Lower leg skin (tissue), 4 donors: ENCODE results near the gene CCNI2. TPM values are rescaled to one million over a fixed set of nuclear protein-coding genes. Genes with fewer than 3 reads are reported as not detected.

Experiments
- DNase-seq, 2 donors: peaks; one replicate each; pipeline ENCODE4 v3.0.0-alpha.2; 2019; ENCODE audit warnings: low spot score in 2 of 2
- H3K4me3 ChIP-seq: fragments of 200-600 bp; sonication (generic); 2 replicates; pipeline ENCODE4 v1.5.1; 2017; ENCODE audit warnings: mild to moderate bottlenecking, low read depth; ENCODE audit not compliant: poor library complexity, severe bottlenecking
- POLR2A ChIP-seq, 2 donors: fragments of 450-650 bp; IDR thresholded peaks; one replicate each; pipeline ENCODE4 v1.6.1; 2016 to 2017; ENCODE audit warnings: antibody characterized with exemption in 2 of 2, mild to moderate bottlenecking in 1 of 2, moderate library complexity in 1 of 2
- WGBS, 2 donors: methylation state at CpG; one replicate each; pipeline ENCODE4 v1.1.5; 2018; 5-methylcytosine and 5-hydroxymethylcytosine counted together
- intact Hi-C: fragments of 100-400 bp; cut with DNase I; formaldehyde crosslinking; loops from one replicate; pipeline ENCODE4 v1.15.0; 2023; ENCODE audit warnings: low total_unique reads
- total RNA-seq, 4 donors: library from RNA; depleted of rRNA; stranded (reverse); fragments of >200 nt; gene quantifications; one replicate each; pipeline ENCODE4 v1.1.0, GENCODE V29; 2016
- TF ChIP-seq, protein P1 (sequence below), 3 donors: fragments of 450-650 bp; IDR thresholded peaks; one replicate each; pipeline ENCODE4 v1.5.1; 2016; ENCODE audit warnings: antibody characterized with exemption in 3 of 3, mild to moderate bottlenecking in 3 of 3, moderate library complexity in 2 of 3

CCNI2 gene
- total RNA-seq, 4 donors from 2014 or later: 0.49 to 0.74 TPM; not detected in 2

DNA sequence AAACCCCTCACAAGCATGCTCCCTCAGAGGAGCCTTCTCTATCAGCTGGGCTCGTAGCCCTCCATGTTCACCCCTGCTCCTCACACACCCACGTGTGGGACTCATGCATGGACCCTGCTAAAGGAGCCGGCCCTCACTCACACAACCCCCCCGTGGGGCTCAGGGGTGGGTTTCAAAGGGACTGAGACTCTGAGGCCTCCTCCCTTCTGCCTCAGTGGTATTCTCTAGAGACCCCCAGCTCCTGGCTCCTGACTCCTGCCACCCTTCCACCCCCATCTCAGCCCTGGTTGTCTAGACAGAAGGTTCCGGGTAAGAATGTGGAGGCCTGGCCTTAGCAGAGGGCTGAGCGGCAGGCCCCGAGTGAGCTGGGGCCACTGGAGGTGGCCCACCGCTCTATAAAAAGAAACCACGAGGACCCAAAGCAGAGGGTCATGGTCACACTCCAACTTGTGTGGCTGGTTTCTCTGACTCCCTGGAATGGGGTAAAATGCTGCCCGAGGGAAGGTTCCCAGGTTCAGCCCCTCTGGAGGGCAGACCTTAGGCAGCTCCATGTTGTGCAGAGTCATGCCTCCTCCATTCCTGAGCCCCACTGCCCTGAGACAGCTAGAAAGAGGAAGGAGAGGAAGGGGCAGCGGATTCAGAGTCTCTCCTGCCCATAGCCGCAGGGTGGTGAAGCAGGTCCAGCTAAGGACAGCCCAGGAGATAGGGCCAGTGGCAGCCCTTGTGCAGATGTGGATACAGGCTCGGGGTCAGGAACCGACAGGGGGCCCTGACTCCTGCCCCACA, 19.0 kb downstream of the CCNI2 start:
- no peak overlapping the region for H3K4me3 ChIP-seq

DNA sequence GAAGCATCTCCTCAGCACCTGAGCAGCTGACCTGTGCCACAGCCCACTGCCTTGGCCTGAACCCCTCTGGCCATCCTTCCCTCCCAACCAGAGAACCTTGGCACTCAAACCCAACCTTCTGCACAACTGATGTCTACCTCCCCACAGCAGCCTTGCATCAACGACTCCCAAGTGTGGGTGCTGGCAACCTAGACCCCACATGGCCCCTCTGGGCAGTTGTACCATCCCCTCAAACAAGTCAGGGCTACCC, 19.5 kb downstream of the CCNI2 start:
- 100% methylated on average over 1 of the region's 1 CpG for WGBS, 2 donors
- DNase-seq: no peak
- TF ChIP-seq, protein P1, sequence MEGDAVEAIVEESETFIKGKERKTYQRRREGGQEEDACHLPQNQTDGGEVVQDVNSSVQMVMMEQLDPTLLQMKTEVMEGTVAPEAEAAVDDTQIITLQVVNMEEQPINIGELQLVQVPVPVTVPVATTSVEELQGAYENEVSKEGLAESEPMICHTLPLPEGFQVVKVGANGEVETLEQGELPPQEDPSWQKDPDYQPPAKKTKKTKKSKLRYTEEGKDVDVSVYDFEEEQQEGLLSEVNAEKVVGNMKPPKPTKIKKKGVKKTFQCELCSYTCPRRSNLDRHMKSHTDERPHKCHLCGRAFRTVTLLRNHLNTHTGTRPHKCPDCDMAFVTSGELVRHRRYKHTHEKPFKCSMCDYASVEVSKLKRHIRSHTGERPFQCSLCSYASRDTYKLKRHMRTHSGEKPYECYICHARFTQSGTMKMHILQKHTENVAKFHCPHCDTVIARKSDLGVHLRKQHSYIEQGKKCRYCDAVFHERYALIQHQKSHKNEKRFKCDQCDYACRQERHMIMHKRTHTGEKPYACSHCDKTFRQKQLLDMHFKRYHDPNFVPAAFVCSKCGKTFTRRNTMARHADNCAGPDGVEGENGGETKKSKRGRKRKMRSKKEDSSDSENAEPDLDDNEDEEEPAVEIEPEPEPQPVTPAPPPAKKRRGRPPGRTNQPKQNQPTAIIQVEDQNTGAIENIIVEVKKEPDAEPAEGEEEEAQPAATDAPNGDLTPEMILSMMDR (IDR thresholded peaks at IDR 0.05): no peak
- no peak for TF ChIP-seq POLR2A (IDR thresholded peaks at IDR 0.05)
- no peak overlapping the region for H3K4me3 ChIP-seq
- intact Hi-C loops: no loop called here

More for the DNA sequence above, 19.0 kb downstream of the CCNI2 start:
- WGBS, 2 donors: 92% methylated on average over 14 of the region's 14 CpGs
- intact Hi-C loops: no loop called here
- peak in 1 of 2 donors; percentile 68 for DNase-seq
- no peak for TF ChIP-seq POLR2A (IDR thresholded peaks at IDR 0.05)
- TF ChIP-seq, protein P1 (IDR thresholded peaks at IDR 0.05): no peak

DNA sequence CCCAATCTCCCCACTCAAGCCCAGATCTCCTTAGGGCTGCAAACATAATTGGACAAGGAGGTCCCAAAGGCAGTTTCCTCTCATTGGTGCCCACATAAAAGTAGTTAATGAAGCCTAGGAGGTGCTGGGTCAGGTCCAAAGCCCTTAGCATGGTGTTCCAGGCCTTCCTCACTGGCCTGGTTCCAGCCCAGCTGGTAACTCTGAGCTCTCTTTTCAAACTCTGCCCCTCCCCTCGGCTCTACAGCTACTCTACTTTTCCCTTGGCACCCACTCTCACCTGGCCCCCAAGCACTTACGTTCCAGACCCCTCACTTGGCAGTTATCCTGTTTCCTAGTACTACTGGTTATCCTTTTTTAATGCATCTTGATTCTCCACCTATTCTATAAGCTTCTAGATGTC, 19.9 kb downstream of the CCNI2 start:
- DNase-seq: peak in 1 of 2 donors; percentile 49
- H3K4me3 ChIP-seq: no peak overlapping the region
- TF ChIP-seq POLR2A (IDR thresholded peaks at IDR 0.05): no peak
- TF ChIP-seq, protein P1 (IDR thresholded peaks at IDR 0.05): no peak
- WGBS, 2 donors: 53 to 57% methylated on average over 2 of the region's 2 CpGs
- intact Hi-C loops: no loop called here

DNA sequence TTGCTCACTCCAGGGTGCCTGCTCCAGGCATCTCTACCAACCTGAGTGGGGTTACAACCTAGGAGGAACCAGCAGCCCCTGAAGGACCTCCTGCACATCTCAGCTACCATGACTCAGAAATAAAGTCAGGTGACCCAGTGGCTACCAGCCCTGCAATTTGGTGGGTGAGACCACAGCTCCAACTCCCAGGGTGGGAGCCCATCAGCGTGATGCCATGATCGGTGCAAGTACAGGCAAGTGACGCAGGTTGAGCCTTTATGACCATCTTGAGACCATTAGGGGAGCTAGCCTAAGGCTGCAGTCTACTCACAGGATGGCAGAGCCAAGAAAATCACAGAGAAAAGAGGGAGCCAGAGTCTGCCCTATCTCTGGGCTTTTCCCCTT, 21.3 kb downstream of the CCNI2 start:
- peak in 1 of 2 donors; percentile 66 for DNase-seq
- intact Hi-C loops: no loop called here
- H3K4me3 ChIP-seq: no peak overlapping the region
- WGBS, 2 donors: 81 to 94% methylated on average over 3 of the region's 3 CpGs
- TF ChIP-seq POLR2A (IDR thresholded peaks at IDR 0.05): no peak
- TF ChIP-seq, protein P1 (IDR thresholded peaks at IDR 0.05): no peak

DNA sequence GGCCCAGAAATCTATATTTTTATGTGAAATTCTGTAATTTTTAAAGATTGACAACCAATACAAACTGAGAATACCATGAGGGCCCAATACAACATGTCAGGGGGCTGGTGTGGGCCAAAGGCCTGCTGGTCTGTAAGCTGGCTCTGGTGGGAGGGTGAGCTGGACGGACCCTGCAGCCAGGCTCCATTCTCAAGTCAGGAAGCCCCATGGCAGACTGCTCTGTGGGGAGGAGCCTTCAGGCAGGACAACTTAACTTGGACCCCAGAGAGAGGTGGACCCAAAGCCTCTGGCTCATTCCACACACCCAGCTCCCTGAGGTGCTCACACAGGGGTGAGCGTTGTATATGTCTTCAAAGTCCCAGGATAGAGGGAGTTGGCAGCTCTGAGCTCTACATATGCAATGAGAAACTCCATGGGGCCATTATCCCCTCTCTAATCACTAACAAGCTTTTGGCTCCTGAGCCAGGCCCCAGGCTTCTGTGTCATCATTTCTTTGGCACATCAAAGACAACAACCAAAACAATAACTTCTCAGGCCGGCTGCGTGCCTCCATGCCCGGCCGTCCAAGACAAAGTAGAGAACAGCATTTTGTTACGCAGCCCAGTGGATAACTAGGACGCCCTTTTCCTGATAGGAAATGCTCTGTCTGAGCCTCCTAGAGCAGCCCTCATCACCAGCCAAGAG, 23.4 kb downstream of the CCNI2 start:
- H3K4me3 ChIP-seq: no peak overlapping the region
- intact Hi-C loops: no loop called here
- WGBS, 2 donors: 58 to 60% methylated on average over 8 of the region's 8 CpGs
- DNase-seq: peak; percentile 70 to 87
- no peak for TF ChIP-seq POLR2A (IDR thresholded peaks at IDR 0.05)
- TF ChIP-seq, protein P1 (IDR thresholded peaks at IDR 0.05): no peak
